ENCODE data around the gene EIF4E2. TPM values are rescaled to one million over a fixed set of nuclear protein-coding genes. Genes with fewer than 3 reads are reported as not detected.

Gene EIF4E2
- total and polyA plus RNA-seq, 2 donors (not counting 3 experiments of a cell fraction or from before 2014, with no cell fraction given): 50.0 to 96.5 TPM

DNA sequence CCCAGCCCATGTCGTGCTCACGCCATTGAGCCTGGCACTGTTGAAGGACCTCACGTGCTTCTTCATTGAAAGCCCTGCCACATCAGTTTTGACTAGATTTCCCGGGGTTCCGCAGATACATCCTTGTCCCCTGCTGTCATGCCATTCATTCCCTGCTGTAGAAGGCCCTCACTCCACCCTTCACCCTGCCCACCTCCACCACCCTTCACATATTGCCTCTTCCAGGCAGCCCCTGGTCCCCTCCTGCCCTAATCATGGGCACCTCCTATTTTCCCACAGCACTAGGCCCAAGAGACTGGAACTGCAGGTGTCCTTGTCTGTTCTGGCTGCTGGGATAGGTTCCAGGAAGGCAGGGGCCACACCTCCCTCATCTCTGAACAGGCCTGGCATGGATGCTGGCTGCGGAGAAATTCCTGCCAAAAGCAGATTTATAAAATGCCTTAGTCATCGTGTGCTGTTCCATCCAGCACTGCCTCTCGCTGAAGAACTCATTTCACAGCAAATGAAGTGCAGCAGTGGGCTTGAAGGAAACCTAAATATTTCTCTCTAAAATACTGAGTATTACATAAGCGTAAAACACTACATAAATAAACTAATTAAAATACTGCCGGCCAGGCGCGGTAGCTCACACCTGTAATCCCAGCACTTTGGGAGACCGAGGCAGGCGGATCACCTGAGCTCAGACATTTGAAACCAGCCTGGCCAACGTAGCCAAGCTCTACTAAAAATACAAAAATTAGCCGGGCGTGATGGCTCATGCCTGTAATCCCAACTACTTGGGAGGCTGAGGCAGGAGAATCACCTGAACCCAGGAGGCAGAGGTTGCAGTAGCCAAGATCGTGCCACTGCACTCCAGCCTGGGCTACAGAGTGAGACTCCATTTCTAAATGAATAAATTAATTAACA is 38.4 kb downstream of the EIF4E2 start:
- Histone ChIP-seq H3K9me1 (replicated peaks; ENCODE audit: control insufficient read depth, extremely low read depth, insufficient read depth, low read length) (no peaks in the 10 kb centered on the region), H4K20me1 (replicated peaks; ENCODE audit: control insufficient read depth, extremely low read depth, insufficient read depth, low read length) (no peaks in the 10 kb centered on the region), H3K27ac (ENCODE audit: insufficient read depth, low read depth, low read length) (no peak overlapping the region), H3K9me3 (replicated peaks; ENCODE audit: control insufficient read depth, insufficient read depth, low read length) (no peaks in the 10 kb centered on the region), H3K27me3 (ENCODE audit: control insufficient read depth in 2 of 2, insufficient read depth in 2 of 2, low read length in 2 of 2) (no peaks in the 10 kb centered on the region), H3K4me2 (ENCODE audit: insufficient read depth, low read length) (no peak overlapping the region), H3K36me3 (ENCODE audit: control insufficient read depth in 2 of 2, extremely low read depth in 1 of 2, insufficient read depth in 2 of 2, low read length in 2 of 2) (no peaks in the 10 kb centered on the region), H3K4me1 (ENCODE audit: control insufficient read depth, extremely low read depth, insufficient read depth, low read length) (peaks cover 10% of the 10 kb centered on the region), H3K9ac (replicated peaks; ENCODE audit: extremely low read depth, insufficient read depth, low read length) (no peak overlapping the region), H3K4me3 (replicated peaks in 1 of 3; ENCODE audit: insufficient read depth in 1 of 3, low read depth in 1 of 3, low read length in 3 of 3) (no peak overlapping the region), H3K79me2 (ENCODE audit: control insufficient read depth, insufficient read depth, low read length) (no peaks in the 10 kb centered on the region), H2AFZ (ENCODE audit: low read depth, low read length) (no peak overlapping the region)
- dilution Hi-C loops (cut with MboI; ENCODE audit: extremely low pct_ligation_motif_present, low sequenced_read_pairs) (no loop called here), intact Hi-C loops (cut with micrococcal nuclease) (no loop called here)
- TF ChIP-seq EZH2 (IDR thresholded peaks at IDR 0.05; ENCODE audit: borderline replicate concordance, low read depth, low read length, severe bottlenecking) (no peak), POLR2A (IDR thresholded peaks at IDR 0.05; ENCODE audit: low read depth, low read length) (no peak), JUN (IDR thresholded peaks at IDR 0.05; ENCODE audit: borderline replicate concordance, insufficient read depth, insufficient read length, low read depth) (no peak), GATA2 (IDR thresholded peaks at IDR 0.05; ENCODE audit: insufficient read depth, insufficient read length, low read depth, low read length) (no peak), MYC (IDR thresholded peaks at IDR 0.05; ENCODE audit: low read depth, low read length) (no peak), POLR2AphosphoS5 (IDR thresholded peaks at IDR 0.05; ENCODE audit: insufficient read depth, low read depth, low read length) (no peak), FOS (IDR thresholded peaks at IDR 0.05; ENCODE audit: borderline replicate concordance, insufficient read depth, low read length) (no peak)
- TF ChIP-seq, protein P1, sequence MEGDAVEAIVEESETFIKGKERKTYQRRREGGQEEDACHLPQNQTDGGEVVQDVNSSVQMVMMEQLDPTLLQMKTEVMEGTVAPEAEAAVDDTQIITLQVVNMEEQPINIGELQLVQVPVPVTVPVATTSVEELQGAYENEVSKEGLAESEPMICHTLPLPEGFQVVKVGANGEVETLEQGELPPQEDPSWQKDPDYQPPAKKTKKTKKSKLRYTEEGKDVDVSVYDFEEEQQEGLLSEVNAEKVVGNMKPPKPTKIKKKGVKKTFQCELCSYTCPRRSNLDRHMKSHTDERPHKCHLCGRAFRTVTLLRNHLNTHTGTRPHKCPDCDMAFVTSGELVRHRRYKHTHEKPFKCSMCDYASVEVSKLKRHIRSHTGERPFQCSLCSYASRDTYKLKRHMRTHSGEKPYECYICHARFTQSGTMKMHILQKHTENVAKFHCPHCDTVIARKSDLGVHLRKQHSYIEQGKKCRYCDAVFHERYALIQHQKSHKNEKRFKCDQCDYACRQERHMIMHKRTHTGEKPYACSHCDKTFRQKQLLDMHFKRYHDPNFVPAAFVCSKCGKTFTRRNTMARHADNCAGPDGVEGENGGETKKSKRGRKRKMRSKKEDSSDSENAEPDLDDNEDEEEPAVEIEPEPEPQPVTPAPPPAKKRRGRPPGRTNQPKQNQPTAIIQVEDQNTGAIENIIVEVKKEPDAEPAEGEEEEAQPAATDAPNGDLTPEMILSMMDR (IDR thresholded peaks at IDR 0.05; ENCODE audit: extremely low read depth in 1 of 2, insufficient read depth in 1 of 2, low read depth in 1 of 2, low read length in 2 of 2): no peak
- TF ChIP-seq, protein P2, sequence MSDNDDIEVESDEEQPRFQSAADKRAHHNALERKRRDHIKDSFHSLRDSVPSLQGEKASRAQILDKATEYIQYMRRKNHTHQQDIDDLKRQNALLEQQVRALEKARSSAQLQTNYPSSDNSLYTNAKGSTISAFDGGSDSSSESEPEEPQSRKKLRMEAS (IDR thresholded peaks at IDR 0.05; ENCODE audit: insufficient read depth, insufficient read length): no peak
- no TSS peak for BruUV-seq (replicated peaks)
- POLR2A ChIA-PET: no interaction called here
- FAIRE-seq: no peak
- CTCF ChIA-PET: no interaction called here
- DNase-seq (ENCODE audit: low read depth, low spot score): no peak

Measured in endothelial cell of umbilical vein (primary cell).